ENCODE measurements around the gene RABGAP1L. TPM values are rescaled to one million over a fixed set of nuclear protein-coding genes. Genes with fewer than 3 reads are reported as not detected.
A peak's percentile ranks its signal among the peaks of the same experiment; 100 is the strongest.

The RABGAP1L gene
- total RNA-seq, 2 experiments from 2014 or later = 98.1 to 158 TPM

GRCh38 chr1:174777262-174777661 lies 617.9 kb downstream of the RABGAP1L start:
- Histone ChIP-seq H3K79me2 (ENCODE audit: insufficient read depth, low read depth, low read length) (no peaks in the 10 kb centered on the region; the same call in 1 of the 2 replicates), H2AFZ (ENCODE audit: low read length) (peak overlapping the region; percentile 6; the same call in 1 of the 2 replicates), H3K9me3 (ENCODE audit: low read length) (peaks cover 9% of the 10 kb centered on the region), H3K4me1 (ENCODE audit: insufficient read depth, low read length, poor library complexity, severe bottlenecking) (peaks cover 61% of the 10 kb centered on the region), H3K4me2 (ENCODE audit: low read length) (peak overlapping the region; percentile 51), H3K4me3 (ENCODE audit: low read depth, low read length, poor library complexity, severe bottlenecking) (no peak overlapping the region), H3K36me3 (ENCODE audit: insufficient read depth, low read length) (no peaks in the 10 kb centered on the region; the same call in 1 of the 2 replicates), H4K20me1 (ENCODE audit: insufficient read depth, low read length) (no peaks in the 10 kb centered on the region), H3K9me2 (ENCODE audit: insufficient read depth, low read length) (no peaks in the 10 kb centered on the region), H3K27ac (ENCODE audit: low read depth, low read length, poor library complexity, severe bottlenecking) (peak overlapping the region; percentile 93)
- POLR2A ChIA-PET = interaction anchor here (1.1 to 1.5 kb wide), 2 partner anchors 97 to 100 kb away, joined by 3 to 7 read pairs; no protein-coding TSS in a partner anchor
- intact Hi-C loops (cut with micrococcal nuclease; ENCODE audit: unreplicated experiment) = loop anchor here (1.0 kb wide), 2 partner anchors 22 to 99 kb away; no protein-coding TSS in a partner anchor
- no TSS peak for BruUV-seq (replicated peaks)
- DNase-seq (ENCODE audit: low spot score) = peak; percentile 95
- TF ChIP-seq EZH2phosphoT487 (IDR thresholded peaks at IDR 0.05; ENCODE audit: borderline replicate concordance, low read depth, low read length) (no peak), CTCF (conservative IDR thresholded peaks at IDR 0.05; ENCODE audit: low read length) (no peak)
- CTCF ChIA-PET (ENCODE audit: unreplicated experiment) = no interaction called here

DNA sequence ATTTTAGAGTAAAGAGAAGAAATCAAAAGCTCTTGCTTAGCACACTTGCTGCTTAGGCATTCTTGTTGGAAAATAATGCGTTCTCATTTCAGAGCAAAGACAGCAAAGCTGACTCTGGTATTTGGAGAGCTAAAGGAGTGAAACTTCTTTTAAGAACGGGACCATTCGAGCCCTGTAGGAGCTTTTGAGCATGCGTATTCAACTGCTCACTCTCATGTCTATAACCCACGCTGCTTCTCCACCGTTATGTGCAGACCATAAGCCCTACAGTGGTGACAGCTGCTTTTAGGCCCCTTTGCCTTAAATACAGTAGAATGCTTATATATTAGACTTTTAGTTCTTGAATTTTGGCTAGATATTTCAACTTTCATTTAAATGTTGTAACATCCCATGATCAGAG lies 626.2 kb downstream of the RABGAP1L start:
- intact Hi-C loops (cut with micrococcal nuclease; ENCODE audit: unreplicated experiment) = no loop called here
- BruUV-seq (replicated peaks) = no TSS peak
- H3K27ac ChIP-seq (ENCODE audit: low read depth, low read length, poor library complexity, severe bottlenecking) = no peak overlapping the region
- ChIA-PET POLR2A (interaction anchor here (0.7 to 1.3 kb wide), 4 partner anchors 10 to 182 kb away, joined by 3 read pairs; no protein-coding TSS in a partner anchor), CTCF (ENCODE audit: unreplicated experiment) (interaction anchor here (0.6 kb wide), 1 partner anchor 431 kb away, joined by 3 read pairs; no protein-coding TSS in a partner anchor)
- no peak overlapping the region for H2AFZ ChIP-seq (ENCODE audit: low read length)
- H3K79me2 ChIP-seq (ENCODE audit: insufficient read depth, low read depth, low read length) = no peaks in the 10 kb centered on the region
- H3K4me3 ChIP-seq (ENCODE audit: low read depth, low read length, poor library complexity, severe bottlenecking) = no peak overlapping the region
- no peak for DNase-seq (ENCODE audit: low spot score)
- H3K36me3 ChIP-seq (ENCODE audit: insufficient read depth, low read length) = no peaks in the 10 kb centered on the region
- H3K4me2 ChIP-seq (ENCODE audit: low read length) = no peak overlapping the region
- no peaks in the 10 kb centered on the region for H3K9me3 ChIP-seq (ENCODE audit: low read length)
- H3K4me1 ChIP-seq (ENCODE audit: insufficient read depth, low read length, poor library complexity, severe bottlenecking) = peaks cover 16% of the 10 kb centered on the region
- no peaks in the 10 kb centered on the region for H3K9me2 ChIP-seq (ENCODE audit: insufficient read depth, low read length)
- no peak for TF ChIP-seq EZH2phosphoT487 (IDR thresholded peaks at IDR 0.05; ENCODE audit: borderline replicate concordance, low read depth, low read length)
- TF ChIP-seq CTCF (conservative IDR thresholded peaks at IDR 0.05; ENCODE audit: low read length) = no peak
- no peaks in the 10 kb centered on the region for H4K20me1 ChIP-seq (ENCODE audit: insufficient read depth, low read length)

DNA sequence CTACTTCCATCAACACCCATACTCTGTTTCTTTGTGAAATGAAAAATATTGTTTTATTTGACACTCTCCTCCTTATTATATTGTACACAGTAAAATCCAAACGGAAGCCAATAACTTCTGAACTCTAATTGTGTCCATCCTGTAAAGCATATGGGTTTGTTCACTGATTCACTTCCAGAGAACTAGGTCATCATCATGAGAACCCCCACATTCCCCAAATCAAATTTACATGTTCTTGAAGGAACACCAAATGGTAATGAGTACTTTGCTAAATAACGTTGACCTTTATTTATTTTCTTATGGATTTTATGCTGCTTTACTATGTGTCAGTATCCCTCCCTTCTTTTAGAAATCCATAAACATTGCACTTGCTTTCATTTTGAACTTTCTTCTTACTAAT lies 627.0 kb downstream of the RABGAP1L start:
- Histone ChIP-seq H4K20me1 (ENCODE audit: insufficient read depth, low read length) (no peaks in the 10 kb centered on the region), H2AFZ (ENCODE audit: low read length) (no peak overlapping the region), H3K36me3 (ENCODE audit: insufficient read depth, low read length) (no peaks in the 10 kb centered on the region), H3K4me1 (ENCODE audit: insufficient read depth, low read length, poor library complexity, severe bottlenecking) (peaks cover 18% of the 10 kb centered on the region), H3K4me3 (ENCODE audit: low read depth, low read length, poor library complexity, severe bottlenecking) (no peak overlapping the region), H3K4me2 (ENCODE audit: low read length) (no peak overlapping the region), H3K27ac (ENCODE audit: low read depth, low read length, poor library complexity, severe bottlenecking) (no peak overlapping the region), H3K9me3 (ENCODE audit: low read length) (no peaks in the 10 kb centered on the region), H3K79me2 (ENCODE audit: insufficient read depth, low read depth, low read length) (no peaks in the 10 kb centered on the region), H3K9me2 (ENCODE audit: insufficient read depth, low read length) (no peaks in the 10 kb centered on the region)
- POLR2A ChIA-PET = no interaction called here
- intact Hi-C loops (cut with micrococcal nuclease; ENCODE audit: unreplicated experiment) = no loop called here
- CTCF ChIA-PET (ENCODE audit: unreplicated experiment) = no interaction called here
- BruUV-seq (replicated peaks) = no TSS peak
- no peak for TF ChIP-seq CTCF (conservative IDR thresholded peaks at IDR 0.05; ENCODE audit: low read length)
- TF ChIP-seq EZH2phosphoT487 (IDR thresholded peaks at IDR 0.05; ENCODE audit: borderline replicate concordance, low read depth, low read length) = no peak
- no peak for DNase-seq (ENCODE audit: low spot score)

All from OCI-LY7 (cell line).